ENCODE measurements around the gene ZNF148.

DNA sequence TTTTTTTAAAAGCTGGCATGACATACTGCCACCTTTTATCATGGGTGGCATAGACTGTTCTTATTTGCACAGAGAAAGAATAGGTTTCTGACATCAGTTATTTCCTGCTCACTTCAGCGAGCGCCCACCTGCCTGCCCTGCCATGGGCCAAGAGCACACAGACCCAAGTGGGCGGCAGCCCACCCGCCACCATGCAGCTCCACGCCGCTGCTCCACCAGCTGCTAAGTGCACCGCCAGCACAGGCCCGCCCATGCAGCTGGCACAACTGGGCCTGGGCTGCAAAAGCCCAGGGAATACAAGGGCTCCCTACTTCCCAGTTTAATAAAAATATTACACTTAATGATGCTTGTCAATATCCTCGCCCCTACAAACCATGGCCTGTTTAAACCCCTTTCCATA lies 15.4 kb downstream of the ZNF148 start:
- TF ChIP-seq, protein P1, sequence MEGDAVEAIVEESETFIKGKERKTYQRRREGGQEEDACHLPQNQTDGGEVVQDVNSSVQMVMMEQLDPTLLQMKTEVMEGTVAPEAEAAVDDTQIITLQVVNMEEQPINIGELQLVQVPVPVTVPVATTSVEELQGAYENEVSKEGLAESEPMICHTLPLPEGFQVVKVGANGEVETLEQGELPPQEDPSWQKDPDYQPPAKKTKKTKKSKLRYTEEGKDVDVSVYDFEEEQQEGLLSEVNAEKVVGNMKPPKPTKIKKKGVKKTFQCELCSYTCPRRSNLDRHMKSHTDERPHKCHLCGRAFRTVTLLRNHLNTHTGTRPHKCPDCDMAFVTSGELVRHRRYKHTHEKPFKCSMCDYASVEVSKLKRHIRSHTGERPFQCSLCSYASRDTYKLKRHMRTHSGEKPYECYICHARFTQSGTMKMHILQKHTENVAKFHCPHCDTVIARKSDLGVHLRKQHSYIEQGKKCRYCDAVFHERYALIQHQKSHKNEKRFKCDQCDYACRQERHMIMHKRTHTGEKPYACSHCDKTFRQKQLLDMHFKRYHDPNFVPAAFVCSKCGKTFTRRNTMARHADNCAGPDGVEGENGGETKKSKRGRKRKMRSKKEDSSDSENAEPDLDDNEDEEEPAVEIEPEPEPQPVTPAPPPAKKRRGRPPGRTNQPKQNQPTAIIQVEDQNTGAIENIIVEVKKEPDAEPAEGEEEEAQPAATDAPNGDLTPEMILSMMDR (IDR thresholded peaks at IDR 0.05), result no peak
- no peak for TF ChIP-seq POLR2A (IDR thresholded peaks at IDR 0.05)
